PC-3 (cell line): Measurements from ENCODE around the gene TKT. TPM values are rescaled to one million over a fixed set of nuclear protein-coding genes. Genes with fewer than 3 reads are reported as not detected.

Source experiments
- ATAC-seq: fragments of 200-7000 bp; cut with Tn5 transposase; 2 replicates; pipeline ENCODE4 v1.9.1; 2020; ENCODE audit warnings: mild to moderate bottlenecking, moderate library complexity
- BruUV-seq: library from RNA; stranded (reverse); fragments of 400-500 nt; replicated peaks from 2 replicates; lab custom pipeline; 2021; lab: Mats Ljungman, UMichigan
- CTCF ChIA-PET: fragments of 300-600 bp; sonication (Branson Sonifier 250); formaldehyde crosslinking; loops from one replicate; lab custom pipeline; 2022; ENCODE audit warnings: antibody characterized with exemption; lab: Charles Lee
- POLR2A ChIA-PET: fragments of 300-600 bp; sonication (Branson Sonifier 250); formaldehyde crosslinking; loops from one replicate; lab custom pipeline; 2022; ENCODE audit warnings: antibody characterized with exemption; ENCODE audit not compliant: unreplicated experiment; lab: Charles Lee
- DNase-seq: peaks from one replicate; pipeline ENCODE4 v3.0.0-alpha.2; 2015
- H2AFZ ChIP-seq: fragments of 300-600 bp; sonication (generic); 2 replicates; pipeline ENCODE4 v1.6.0; 2016; ENCODE audit warnings: antibody characterized with exemption, low read length
- H3F3A ChIP-seq: fragments of 300-600 bp; sonication (generic); one replicate; pipeline ENCODE4 v1.6.0; 2017; ENCODE audit warnings: antibody characterized with exemption, low read length, control low read depth, mild to moderate bottlenecking; ENCODE audit not compliant: unreplicated experiment
- H3K27ac ChIP-seq: fragments of 300-600 bp; sonication (generic); 2 replicates; pipeline ENCODE4 v1.5.1; 2016; ENCODE audit warnings: mild to moderate bottlenecking, low read length
- H3K27me3 ChIP-seq: fragments of 300-600 bp; sonication (generic); 2 replicates; pipeline ENCODE4 v1.6.1; 2016; ENCODE audit warnings: low read length, mixed read lengths
- H3K36me3 ChIP-seq: fragments of 300-600 bp; sonication (generic); 2 replicates; pipeline ENCODE4 v1.6.1; 2016; ENCODE audit warnings: low read depth, mixed run types, low read length, mixed read lengths
- H3K4me1 ChIP-seq: fragments of 300-600 bp; sonication (generic); 2 replicates; pipeline ENCODE4 v1.5.1; 2016; ENCODE audit warnings: low read length; ENCODE audit not compliant: insufficient read depth
- H3K4me2 ChIP-seq: fragments of 300-600 bp; sonication (generic); 2 replicates; pipeline ENCODE4 v1.6.0; 2016; ENCODE audit warnings: low read length
- H3K4me3 ChIP-seq: fragments of 300-600 bp; sonication (generic); 2 replicates; pipeline ENCODE4 v1.5.1; 2016; ENCODE audit warnings: mild to moderate bottlenecking, low read length, mixed read lengths
- H3K79me2 ChIP-seq: fragments of 300-600 bp; sonication (generic); 2 replicates; pipeline ENCODE4 v1.6.1; 2017; ENCODE audit warnings: low read length, mixed read lengths
- H3K9ac ChIP-seq: fragments of 300-600 bp; sonication (generic); 2 replicates; pipeline ENCODE4 v1.6.0; 2016; ENCODE audit warnings: mild to moderate bottlenecking, low read length
- H3K9me2 ChIP-seq: fragments of 300-600 bp; sonication (generic); replicated peaks from 2 replicates; pipeline ENCODE4 v1.6.1; 2016; ENCODE audit warnings: mixed run types, low read length, mixed read lengths
- H3K9me3 ChIP-seq: fragments of 300-600 bp; sonication (generic); 2 replicates; pipeline ENCODE4 v1.6.1; 2016; ENCODE audit warnings: low read length, mixed read lengths
- H4K20me1 ChIP-seq: fragments of 300-600 bp; sonication (generic); 2 replicates; pipeline ENCODE4 v1.6.1; 2016; ENCODE audit warnings: low read length, mixed read lengths
- EZH2 ChIP-seq: fragments of 300-600 bp; sonication (generic); IDR thresholded peaks from one replicate; pipeline ENCODE4 v1.6.1; 2017; ENCODE audit warnings: antibody characterized with exemption, mild to moderate bottlenecking, low read length; ENCODE audit not compliant: unreplicated experiment
- EZH2phosphoT487 ChIP-seq: fragments of 300-600 bp; sonication (generic); IDR thresholded peaks from 2 replicates; pipeline ENCODE4 v1.6.1; 2018; ENCODE audit warnings: mild to moderate bottlenecking, antibody characterized with exemption, low read length, borderline replicate concordance
- intact Hi-C: fragments of 100-400 bp; cut with micrococcal nuclease; formaldehyde crosslinking; loops from 2 replicates; pipeline ENCODE4 v1.9.0; 2023
- total RNA-seq: library from RNA; depleted of rRNA; stranded (reverse); fragments of >200 nt; gene quantifications from 2 replicates; pipeline ENCODE4 v1.2.3, GENCODE V29; 2014
- TF ChIP-seq, protein P1 (sequence below): fragments of 300-600 bp; sonication (generic); conservative IDR thresholded peaks from 2 replicates; pipeline ENCODE4 v1.5.1; 2017; ENCODE audit warnings: antibody characterized with exemption, low read depth, mild to moderate bottlenecking, low read length

TKT gene
- total RNA-seq, 1 experiment from 2014 or later = 486 TPM

DNA sequence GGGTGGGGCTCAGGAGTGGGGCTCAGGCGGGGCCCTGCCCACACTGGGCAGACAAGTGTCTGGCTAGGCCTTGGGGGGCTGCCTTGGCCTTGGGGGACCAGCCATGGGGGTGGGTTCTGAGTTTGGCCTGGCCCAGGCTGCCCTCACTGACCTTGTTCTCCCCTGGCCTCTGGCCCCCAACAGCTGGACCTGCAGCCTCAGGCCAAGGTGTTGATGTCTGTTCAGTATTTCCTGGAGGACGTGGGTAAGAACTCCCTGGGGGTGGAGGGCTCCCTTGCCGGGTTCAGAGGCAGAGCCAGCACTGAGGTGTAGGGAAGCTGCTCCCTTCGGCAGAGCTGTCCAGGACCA lies 74.8 kb downstream of the TKT start:
- Histone ChIP-seq H3K9me2 (no peaks in the 10 kb centered on the region), H3K27me3 (no peaks in the 10 kb centered on the region), H3K36me3 (peaks cover 33% of the 10 kb centered on the region), H3F3A (no peaks in the 10 kb centered on the region), H2AFZ (no peak overlapping the region), H3K4me1 (no peaks in the 10 kb centered on the region), H3K9ac (no peak overlapping the region), H4K20me1 (0 out of 2 replicates have a peak, but pooled peaks cover 3% of the 10 kb centered on the region), H3K9me3 (no peaks in the 10 kb centered on the region), H3K4me2 (no peak overlapping the region), H3K4me3 (no peak overlapping the region), H3K27ac (no peak overlapping the region), H3K79me2 (no peaks in the 10 kb centered on the region)
- ATAC-seq = no peak
- BruUV-seq = no TSS peak
- ChIA-PET CTCF (no interaction called here), POLR2A (no interaction called here)
- intact Hi-C loops = no loop called here
- no peak for DNase-seq
- TF ChIP-seq EZH2 (no peak), EZH2phosphoT487 (no peak)
- TF ChIP-seq, protein P1, sequence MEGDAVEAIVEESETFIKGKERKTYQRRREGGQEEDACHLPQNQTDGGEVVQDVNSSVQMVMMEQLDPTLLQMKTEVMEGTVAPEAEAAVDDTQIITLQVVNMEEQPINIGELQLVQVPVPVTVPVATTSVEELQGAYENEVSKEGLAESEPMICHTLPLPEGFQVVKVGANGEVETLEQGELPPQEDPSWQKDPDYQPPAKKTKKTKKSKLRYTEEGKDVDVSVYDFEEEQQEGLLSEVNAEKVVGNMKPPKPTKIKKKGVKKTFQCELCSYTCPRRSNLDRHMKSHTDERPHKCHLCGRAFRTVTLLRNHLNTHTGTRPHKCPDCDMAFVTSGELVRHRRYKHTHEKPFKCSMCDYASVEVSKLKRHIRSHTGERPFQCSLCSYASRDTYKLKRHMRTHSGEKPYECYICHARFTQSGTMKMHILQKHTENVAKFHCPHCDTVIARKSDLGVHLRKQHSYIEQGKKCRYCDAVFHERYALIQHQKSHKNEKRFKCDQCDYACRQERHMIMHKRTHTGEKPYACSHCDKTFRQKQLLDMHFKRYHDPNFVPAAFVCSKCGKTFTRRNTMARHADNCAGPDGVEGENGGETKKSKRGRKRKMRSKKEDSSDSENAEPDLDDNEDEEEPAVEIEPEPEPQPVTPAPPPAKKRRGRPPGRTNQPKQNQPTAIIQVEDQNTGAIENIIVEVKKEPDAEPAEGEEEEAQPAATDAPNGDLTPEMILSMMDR = no peak

DNA sequence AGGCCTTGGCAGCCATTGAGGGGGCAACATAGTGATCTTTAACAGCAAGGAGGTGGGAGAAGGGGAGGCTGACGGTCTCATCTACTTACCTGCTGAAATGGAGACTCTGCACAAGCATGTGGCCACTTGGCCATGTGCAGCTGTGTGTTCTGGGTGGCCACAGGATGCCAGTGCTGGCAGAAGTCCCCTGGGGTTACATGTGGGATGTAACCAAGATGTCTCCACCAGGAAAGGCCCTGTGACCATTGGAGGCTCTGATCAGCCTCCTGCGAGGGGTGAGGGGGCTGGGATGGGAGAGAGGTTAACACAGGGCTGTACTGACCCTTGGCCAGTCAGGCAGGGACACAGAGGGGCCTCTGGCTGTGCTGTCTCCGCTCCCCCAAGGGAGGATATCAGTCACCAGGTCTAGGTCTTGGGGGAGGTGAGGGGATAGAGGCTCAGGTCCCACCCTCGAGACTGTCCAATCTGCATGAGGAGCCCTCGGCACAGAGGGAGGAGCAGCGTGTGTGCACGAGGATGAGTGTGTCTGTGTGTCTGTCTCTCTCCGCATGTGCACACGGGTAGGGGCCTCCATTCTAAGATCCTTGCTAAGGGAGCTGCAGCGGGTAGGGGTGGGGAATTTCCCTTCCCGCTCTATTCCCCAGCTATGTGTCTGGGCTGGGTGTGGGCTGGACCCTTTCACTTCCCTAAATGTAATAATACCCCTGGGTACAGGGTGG lies 75.4 kb downstream of the TKT start:
- Histone ChIP-seq H3K27ac (no peak overlapping the region), H2AFZ (no peak overlapping the region), H3K27me3 (no peaks in the 10 kb centered on the region), H3K9me2 (no peaks in the 10 kb centered on the region), H3F3A (no peaks in the 10 kb centered on the region), H3K4me1 (no peaks in the 10 kb centered on the region), H3K79me2 (no peaks in the 10 kb centered on the region), H4K20me1 (0 out of 2 replicates have a peak, but pooled peaks cover 3% of the 10 kb centered on the region), H3K4me3 (no peak overlapping the region), H3K9me3 (no peaks in the 10 kb centered on the region), H3K36me3 (peaks cover 33% of the 10 kb centered on the region), H3K9ac (no peak overlapping the region), H3K4me2 (no peak overlapping the region)
- ChIA-PET CTCF (no interaction called here), POLR2A (no interaction called here)
- TF ChIP-seq EZH2phosphoT487 = no peak
- intact Hi-C loops = no loop called here
- DNase-seq = no peak
- BruUV-seq = no TSS peak
- no peak for ATAC-seq

- Histone ChIP-seq H3K9me2 (no peaks in the 10 kb centered on the region), H3K9me3 (no peaks in the 10 kb centered on the region), H3K4me1 (no peaks in the 10 kb centered on the region), H3F3A (no peaks in the 10 kb centered on the region), H3K27ac (no peak overlapping the region), H3K9ac (no peak overlapping the region), H3K4me2 (no peak overlapping the region), H3K4me3 (no peak overlapping the region), H4K20me1 (0 out of 2 replicates have a peak, but pooled peaks cover 3% of the 10 kb centered on the region), H3K27me3 (no peaks in the 10 kb centered on the region), H3K79me2 (no peaks in the 10 kb centered on the region), H3K36me3 (peaks cover 28% of the 10 kb centered on the region), H2AFZ (no peak overlapping the region)
- intact Hi-C loops = no loop called here
- BruUV-seq = no TSS peak
- TF ChIP-seq EZH2 = no peak
- TF ChIP-seq, protein P1 = no peak
- TF ChIP-seq EZH2phosphoT487 = no peak
- POLR2A ChIA-PET = no interaction called here
- DNase-seq (no peak), ATAC-seq (no peak)
- CTCF ChIA-PET = no interaction called here
Observed at GRCh38 chr3:53179580-53179979, 76.2 kb downstream of the TKT start.
